ENCODE measurements around the gene PSD2.

GRCh38 chr5:139817970-139818369 is 22.4 kb downstream of the PSD2 start:
- TF ChIP-seq ZFX (IDR thresholded peaks at IDR 0.05) (no peak), POLR2A (IDR thresholded peaks at IDR 0.05; ENCODE audit: borderline replicate concordance, extremely low read depth, insufficient read depth, insufficient read length) (no peak)
